HG02970 (cell line): ENCODE data around the gene PPP1R12C.
"Not testable (repeated sequence)": the region's sequence is repeated elsewhere in the genome, so short reads cannot be mapped to it uniquely, and the experiment has no call there.

Source experiments
- ATAC-seq: cut with Tn5 transposase; IDR thresholded peaks from one replicate; pipeline ENCODE4 v1.9.1; 2021; ENCODE audit warnings: mild to moderate bottlenecking, moderate library complexity, moderate number of reproducible peaks; ENCODE audit not compliant: unreplicated experiment, low FRiP score

PPP1R12C gene

GRCh38 chr19:55112777-55113569 lies 4.5 kb downstream of the PPP1R12C start:
- no peak for ATAC-seq

- no peak for ATAC-seq
Measured at GRCh38 chr19:55112246-55112776, 5.1 kb downstream of the PPP1R12C start.

GRCh38 chr19:55111238-55111831 lies 6.1 kb downstream of the PPP1R12C start:
- no peak for ATAC-seq

- ATAC-seq, result no peak
Measured at GRCh38 chr19:55109527-55110291, 7.7 kb downstream of the PPP1R12C start.

- ATAC-seq, result not testable (repeated sequence)
Measured at GRCh38 chr19:55107252-55107651, 10.2 kb downstream of the PPP1R12C start.

- ATAC-seq, result no peak
Measured at GRCh38 chr19:55106591-55106990, 10.8 kb downstream of the PPP1R12C start.

- no peak for ATAC-seq
Measured at GRCh38 chr19:55105237-55105636, 12.2 kb downstream of the PPP1R12C start.

- no peak for ATAC-seq
Measured at GRCh38 chr19:55103190-55103589, 14.2 kb downstream of the PPP1R12C start.

- no peak for ATAC-seq
Measured at GRCh38 chr19:55101261-55101660, 16.2 kb downstream of the PPP1R12C start.

- no peak for ATAC-seq
Measured at GRCh38 chr19:55099557-55100506, 17.6 kb downstream of the PPP1R12C start.

GRCh38 chr19:55098716-55099556 lies 18.5 kb downstream of the PPP1R12C start:
- ATAC-seq, result no peak

GRCh38 chr19:55097864-55098715 lies 19.3 kb downstream of the PPP1R12C start:
- no peak for ATAC-seq

GRCh38 chr19:55096061-55096701 lies 21.3 kb downstream of the PPP1R12C start:
- no peak for ATAC-seq

- no peak for ATAC-seq
Measured at GRCh38 chr19:55095260-55096060, 22.0 kb downstream of the PPP1R12C start.

GRCh38 chr19:55094456-55095259 lies 22.8 kb downstream of the PPP1R12C start:
- ATAC-seq, result no peak
